IMR-90 (cell line): ENCODE results near the gene SCG5. TPM values are rescaled to one million over a fixed set of nuclear protein-coding genes. Genes with fewer than 3 reads are reported as not detected.
"Not testable (repeated sequence)": the region's sequence is repeated elsewhere in the genome, so short reads cannot be mapped to it uniquely, and the experiment has no call there.

Source experiments
- ATAC-seq: fragments of 200-7000 bp; cut with Tn5 transposase; 2 replicates; pipeline ENCODE4 v1.9.1; 2020; ENCODE audit warnings: low read depth, mild to moderate bottlenecking, moderate library complexity
- BruUV-seq: library from RNA; stranded (reverse); fragments of 400-500 nt; replicated peaks from 2 replicates; lab custom pipeline; 2021; lab: Mats Ljungman, UMichigan
- CTCF ChIA-PET: fragments of 300-600 bp; formaldehyde crosslinking; extraction: SDS; loops from one replicate; lab custom pipeline; 2021; ENCODE audit warnings: antibody characterized with exemption; lab: Yijun Ruan, JAX
- POLR2A ChIA-PET: fragments of 300-600 bp; sonication (Branson Sonifier 250); formaldehyde crosslinking; loops from one replicate; lab custom pipeline; 2022; ENCODE audit warnings: antibody characterized with exemption; ENCODE audit not compliant: unreplicated experiment; lab: Charles Lee
- DNase-seq: peaks from one replicate; pipeline ENCODE4 v3.0.0; 2013
- H2AFZ ChIP-seq: replicated peaks from 2 replicates; pipeline ENCODE3; 2013; ENCODE audit warnings: low read length, mild to moderate bottlenecking; ENCODE audit not compliant: poor library complexity
- H2AK5ac ChIP-seq: 2 replicates; pipeline ENCODE4 v1.6.1; 2013; ENCODE audit warnings: low read depth, low read length, inconsistent platforms
- H2AK9ac ChIP-seq: replicated peaks from 2 replicates; pipeline ENCODE3; 2013; ENCODE audit warnings: mild to moderate bottlenecking, low read depth, low read length, moderate library complexity; ENCODE audit not compliant: poor library complexity
- H2BK120ac ChIP-seq: 2 replicates; pipeline ENCODE4 v1.6.1; 2013; ENCODE audit warnings: low read depth, low read length, inconsistent platforms
- H2BK15ac ChIP-seq: 3 replicates; pipeline ENCODE4 v1.6.1; 2013; ENCODE audit warnings: low read depth, low read length, inconsistent platforms
- H2BK20ac ChIP-seq: 2 replicates; pipeline ENCODE4 v1.6.1; 2013; ENCODE audit warnings: low read depth, mild to moderate bottlenecking, inconsistent platforms, low read length, moderate library complexity
- H2BK5ac ChIP-seq: 2 replicates; pipeline ENCODE4 v1.6.1; 2013; ENCODE audit warnings: mild to moderate bottlenecking, low read depth, low read length, inconsistent platforms; ENCODE audit not compliant: poor library complexity, severe bottlenecking
- H3K14ac ChIP-seq: replicated peaks from 2 replicates; pipeline ENCODE4 v1.6.1; 2013; ENCODE audit warnings: low read depth, low read length, inconsistent platforms
- H3K18ac ChIP-seq: 2 replicates; pipeline ENCODE4 v1.6.1; 2013; ENCODE audit warnings: low read depth, low read length, control low read depth
- H3K23ac ChIP-seq: 2 replicates; pipeline ENCODE4 v1.6.1; 2013; ENCODE audit warnings: low read depth, low read length, inconsistent platforms
- H3K27ac ChIP-seq: 2 replicates; pipeline ENCODE4 v1.5.1; 2013; ENCODE audit warnings: mild to moderate bottlenecking, control low read depth, low read length; ENCODE audit not compliant: insufficient read depth
- H3K27me3 ChIP-seq: 2 replicates; pipeline ENCODE4 v1.6.1; 2013; ENCODE audit warnings: low read length; ENCODE audit not compliant: control insufficient read depth, insufficient read depth
- H3K36me3 ChIP-seq: 2 replicates; pipeline ENCODE4 v1.6.1; 2013; ENCODE audit warnings: low read length, mixed read lengths; ENCODE audit not compliant: control insufficient read depth, insufficient read depth
- H3K4ac ChIP-seq: 2 replicates; pipeline ENCODE4 v1.6.1; 2013; ENCODE audit warnings: low read depth, low read length, inconsistent platforms
- H3K4me1 ChIP-seq: 2 replicates; pipeline ENCODE4 v1.6.1; 2013; ENCODE audit warnings: low read length, mixed read lengths; ENCODE audit not compliant: control insufficient read depth, insufficient read depth
- H3K4me2 ChIP-seq: 2 replicates; pipeline ENCODE4 v1.6.1; 2013; ENCODE audit warnings: low read depth, mild to moderate bottlenecking, control low read depth, low read length, moderate library complexity
- H3K4me3 ChIP-seq: 2 replicates; pipeline ENCODE4 v1.5.1; 2013; ENCODE audit warnings: low read depth, mild to moderate bottlenecking, control low read depth, low read length, moderate library complexity; ENCODE audit not compliant: insufficient read depth
- H3K56ac ChIP-seq: 2 replicates; pipeline ENCODE4 v1.6.1; 2013; ENCODE audit warnings: low read length, inconsistent platforms; ENCODE audit not compliant: insufficient read depth; ENCODE audit errors: extremely low read depth
- H3K79me1 ChIP-seq, 2 experiments: 2 replicates each; pipeline ENCODE4 v1.6.1; 2013; ENCODE audit warnings: low read length in 2 of 2, inconsistent platforms in 1 of 2, low read depth in 1 of 2
- H3K9ac ChIP-seq: 2 replicates; pipeline ENCODE4 v1.6.1; 2013; ENCODE audit warnings: low read depth, low read length, control low read depth
- H3K9me1 ChIP-seq: 2 replicates; pipeline ENCODE4 v1.6.1; 2013; ENCODE audit warnings: low read length, inconsistent platforms; ENCODE audit not compliant: insufficient read depth
- H3K9me3 ChIP-seq: 2 replicates; pipeline ENCODE4 v1.6.1; 2013; ENCODE audit warnings: low read length; ENCODE audit not compliant: control insufficient read depth, insufficient read depth
- H4K20me1 ChIP-seq: 2 replicates; pipeline ENCODE4 v1.6.1; 2013; ENCODE audit warnings: low read length, inconsistent platforms; ENCODE audit not compliant: insufficient read depth
- H4K5ac ChIP-seq: 2 replicates; pipeline ENCODE4 v1.6.1; 2013; ENCODE audit warnings: mild to moderate bottlenecking, low read depth, low read length, control low read depth
- H4K8ac ChIP-seq, 2 experiments: 2 replicates each; pipeline ENCODE4 v1.6.1; 2013; ENCODE audit warnings: low read depth in 2 of 2, low read length in 2 of 2, control low read depth in 1 of 2, inconsistent platforms in 1 of 2
- H4K91ac ChIP-seq: 2 replicates; pipeline ENCODE4 v1.6.1; 2013; ENCODE audit warnings: low read depth, low read length, inconsistent platforms; ENCODE audit not compliant: insufficient read depth
- CTCF ChIP-seq: conservative IDR thresholded peaks from 2 replicates; pipeline ENCODE4 v1.5.1; 2012; ENCODE audit warnings: mild to moderate bottlenecking, low read depth, low read length, improper control_type of control experiment
- WGBS, 2 experiments: methylation state at CpG; one replicate each; pipeline versions ENCODE4 v1.1.5 to v1.1.7; 2013; ENCODE audit warnings: missing lambda C conversion rate in 2 of 2; ENCODE audit not compliant: insufficient read length in 1 of 2; ENCODE audit errors: extremely low coverage in 2 of 2; 5-methylcytosine and 5-hydroxymethylcytosine counted together
- dilution Hi-C: fragments of 300-500 bp; cut with HindIII; formaldehyde crosslinking; loops from one replicate; pipeline ENCODE4 v1.14.3; 2018; ENCODE audit warnings: low sequenced_read_pairs; ENCODE audit not compliant: unreplicated experiment
- in situ Hi-C: fragments of 300-500 bp; cut with MboI; formaldehyde crosslinking; loops from 3 replicates; pipeline ENCODE4 v1.14.3; 2019; ENCODE audit warnings: low sequenced_read_pairs, inconsistent platforms, mixed read lengths
- intact Hi-C: fragments of 100-400 bp; cut with micrococcal nuclease; formaldehyde crosslinking; loops from 2 replicates; pipeline ENCODE4 v1.10.0; 2022
- polyA plus RNA-seq, 3 experiments: library from polyadenylated mRNA; depleted of rRNA; stranded (reverse); fragments of >200 nt; gene quantifications; 2 replicates each; pipeline ENCODE4 v1.2.3, GENCODE V29; 2012; ENCODE audit warnings: low replicate concordance in 1 of 3
- total RNA-seq: library from RNA; depleted of rRNA; stranded (reverse); fragments of >200 nt; gene quantifications from 2 replicates; pipeline ENCODE4 v1.2.3, GENCODE V29; 2012

Gene SCG5
- total and polyA plus RNA-seq, 2 of the 4 experiments (the other 2 are of a cell fraction), result 7.9 to 16.8 TPM

- no peak for TF ChIP-seq CTCF
These were observed at the start of gene SCG5 (continued) for GRCh38 chr15:32641517-32642059.

- H3K27me3 ChIP-seq, H2BK5ac ChIP-seq, H3K4me1 ChIP-seq, H3K56ac ChIP-seq, H3K4ac ChIP-seq, H3K9ac ChIP-seq, dilution Hi-C loops, H3K9me1 ChIP-seq, H4K91ac ChIP-seq, H3K18ac ChIP-seq, CTCF ChIA-PET, H4K5ac ChIP-seq, POLR2A ChIA-PET, intact Hi-C loops, H3K23ac ChIP-seq, H3K27ac ChIP-seq, H3K4me2 ChIP-seq, H3K14ac ChIP-seq, H3K79me1 ChIP-seq, in situ Hi-C loops, H2BK15ac ChIP-seq, H3K36me3 ChIP-seq, H4K8ac ChIP-seq, BruUV-seq, H2AK9ac ChIP-seq, H4K20me1 ChIP-seq, H3K4me3 ChIP-seq, H2BK20ac ChIP-seq, ATAC-seq, DNase-seq, H3K9me3 ChIP-seq, H2AK5ac ChIP-seq, H2AFZ ChIP-seq, H2BK120ac ChIP-seq: not testable (repeated sequence)
- no CpG with 5 or more reads among the region's 8 CpGs for WGBS, 2 experiments
These were observed 48.4 kb upstream of the SCG5 start, which contains the start of gene GOLGA8N for GRCh38 chr15:32593151-32593550. GOLGA8N (plus strand) TSS chr15:32593456.

DNA sequence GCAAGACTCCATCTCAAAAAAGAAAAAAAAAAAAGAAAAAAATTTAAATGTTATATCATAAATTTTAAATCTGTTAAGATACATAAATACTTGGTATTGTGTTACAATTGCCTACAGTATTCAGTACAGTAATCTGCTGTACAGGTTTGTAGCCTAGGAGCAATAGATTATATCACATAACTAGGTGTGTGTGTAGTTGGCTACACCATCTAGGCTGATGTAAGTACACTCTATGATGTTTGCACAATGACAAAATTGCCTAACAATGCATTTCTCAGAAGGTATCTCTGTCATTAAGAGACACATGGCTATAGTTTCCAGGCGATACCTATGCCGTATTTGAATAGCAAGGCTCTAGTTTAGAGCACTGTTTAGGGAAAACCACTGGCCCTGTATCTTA lies 32.0 kb upstream of the SCG5 start:
- WGBS, 2 experiments, result no CpG with 5 or more reads among the region's 2 CpGs

More for the DNA sequence above, 32.0 kb upstream of the SCG5 start:
- H2AK9ac ChIP-seq, H3K9me3 ChIP-seq, H3K18ac ChIP-seq, in situ Hi-C loops, H3K36me3 ChIP-seq, H3K4me3 ChIP-seq, H2BK5ac ChIP-seq, CTCF ChIA-PET, intact Hi-C loops, H2AFZ ChIP-seq, H4K91ac ChIP-seq, ATAC-seq, H3K9me1 ChIP-seq, H3K4me1 ChIP-seq, H3K56ac ChIP-seq, H3K79me1 ChIP-seq, H3K14ac ChIP-seq, H3K27me3 ChIP-seq, dilution Hi-C loops, H3K27ac ChIP-seq, H4K8ac ChIP-seq, H3K9ac ChIP-seq, H2AK5ac ChIP-seq, H3K23ac ChIP-seq, H4K5ac ChIP-seq, POLR2A ChIA-PET, H2BK20ac ChIP-seq, H4K20me1 ChIP-seq, H3K4me2 ChIP-seq, H2BK120ac ChIP-seq, H2BK15ac ChIP-seq, BruUV-seq, H3K4ac ChIP-seq, DNase-seq: not testable (repeated sequence)
